Activated CD4-positive, CD25-positive, alpha-beta regulatory T cell (primary cell): ENCODE results near the gene GRIK2.
"Not testable (repeated sequence)": the region's sequence is repeated elsewhere in the genome, so short reads cannot be mapped to it uniquely, and the experiment has no call there.

ENCODE experiments used
- DNase-seq, 4 experiments: peaks; one replicate each; lab custom pipeline; 2025; lab: John Stamatoyannopoulos, UW

Gene GRIK2

DNA sequence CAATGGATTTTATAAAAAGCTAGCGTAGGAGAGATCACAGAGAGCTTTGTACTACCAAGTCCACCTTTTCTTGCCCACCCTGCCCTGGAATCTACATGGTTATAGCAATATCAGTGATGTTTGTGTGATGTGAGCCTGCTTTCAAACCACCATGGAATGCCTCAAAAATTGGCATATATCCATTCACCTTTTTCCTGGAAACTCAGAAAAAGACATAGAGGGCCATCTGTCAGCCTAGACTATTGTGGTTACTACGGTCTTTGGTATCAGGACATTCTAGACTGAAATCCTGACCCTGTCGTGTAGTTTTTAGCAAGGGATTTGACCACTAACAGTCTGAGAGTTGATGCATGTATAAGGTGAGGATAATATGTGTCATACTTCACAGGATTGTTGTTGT is 239.6 kb downstream of the GRIK2 start:
- no peak for DNase-seq

DNA sequence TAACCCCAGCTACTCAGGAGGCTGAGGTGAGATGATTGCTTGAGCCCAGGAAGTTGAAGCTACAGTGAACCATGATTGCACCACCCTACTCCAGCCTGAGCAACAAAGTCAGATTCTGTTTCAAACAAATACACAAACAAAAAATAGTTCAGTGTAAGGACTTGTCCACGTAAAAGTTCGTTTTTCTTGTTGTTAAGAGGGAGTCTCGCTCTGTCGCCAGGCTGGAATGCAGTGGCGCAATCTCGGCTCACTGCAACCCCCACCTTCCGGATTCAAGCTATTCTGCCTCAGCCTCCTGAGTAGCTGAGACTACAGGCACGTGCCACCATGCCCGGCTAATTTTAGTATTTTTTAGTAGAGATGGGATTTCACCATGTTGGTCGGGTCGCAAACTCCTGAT is 245.4 kb downstream of the GRIK2 start:
- DNase-seq: not testable (repeated sequence)

DNA sequence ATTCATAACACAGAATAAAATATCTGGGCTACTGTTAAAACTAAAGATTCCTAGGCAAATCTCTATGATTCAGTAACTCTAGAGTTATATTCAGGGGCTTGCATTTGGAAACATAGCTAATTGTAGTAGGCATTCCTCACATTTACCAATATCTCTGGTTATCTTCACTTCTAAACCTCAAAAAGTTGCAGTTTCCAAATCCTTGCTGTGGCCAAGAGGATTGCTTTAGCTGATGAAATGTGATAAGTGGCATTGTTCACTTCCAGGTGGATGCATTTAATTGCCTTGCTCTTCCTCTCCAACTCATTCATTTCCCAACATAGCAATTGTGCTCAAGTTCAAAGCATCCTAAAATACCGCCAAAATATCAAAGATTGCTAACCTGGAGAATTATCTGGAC is 246.6 kb downstream of the GRIK2 start:
- DNase-seq: no peak

DNA sequence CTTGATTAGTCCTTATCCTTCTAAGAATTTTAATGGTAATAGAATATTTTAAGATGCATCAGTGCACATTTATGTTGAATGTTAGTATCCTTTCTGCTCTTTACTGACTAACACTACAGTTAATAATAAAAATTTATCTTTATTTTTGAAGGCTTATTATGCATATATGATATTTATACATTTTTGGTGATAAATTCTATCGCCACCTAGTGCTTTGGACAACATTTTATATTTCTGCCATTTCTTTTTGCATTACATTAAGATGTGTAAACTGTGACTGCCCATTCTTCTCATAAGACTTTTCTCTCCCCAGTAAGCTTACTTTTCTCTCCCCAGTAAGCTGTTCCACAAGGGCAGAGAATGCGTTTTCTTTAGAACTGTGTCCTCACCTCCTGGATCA is 252.3 kb downstream of the GRIK2 start:
- DNase-seq: no peak

DNA sequence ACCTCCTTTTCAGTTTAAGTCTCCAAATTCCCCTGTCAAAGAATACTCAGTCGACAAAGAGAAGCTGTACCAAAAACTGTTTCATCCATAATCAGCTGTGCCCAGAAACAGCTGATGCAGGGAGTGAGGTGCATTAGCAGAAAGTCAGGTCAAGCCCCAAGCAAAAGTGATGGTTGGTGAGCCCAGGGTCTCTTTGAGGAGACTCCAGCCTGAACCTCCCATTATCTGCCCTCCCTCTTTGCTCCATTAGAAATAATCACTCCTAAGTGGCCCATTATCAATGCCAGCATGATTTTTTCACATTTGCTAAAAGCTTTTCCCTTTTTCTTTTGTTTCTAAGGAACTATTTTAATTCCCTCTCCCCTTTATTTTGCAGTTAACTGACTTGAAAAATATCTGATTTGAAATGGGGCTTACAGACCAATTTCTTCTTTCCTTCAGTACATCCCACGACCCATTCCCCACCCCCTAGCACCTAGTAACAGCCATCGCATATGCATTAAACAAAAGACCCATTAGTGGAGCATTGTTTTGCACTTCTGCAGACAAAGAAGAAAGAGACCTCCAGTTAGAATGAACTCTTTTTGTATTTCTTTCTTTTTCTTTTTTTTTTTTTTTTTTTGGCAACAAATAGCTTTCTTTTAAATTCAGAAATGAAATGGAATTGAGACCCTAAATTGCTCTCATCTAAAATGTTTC is 257.0 kb downstream of the GRIK2 start:
- no peak for DNase-seq

GRCh38 chr6:101652079-101652478 is 258.6 kb downstream of the GRIK2 start:
- no peak for DNase-seq

DNA sequence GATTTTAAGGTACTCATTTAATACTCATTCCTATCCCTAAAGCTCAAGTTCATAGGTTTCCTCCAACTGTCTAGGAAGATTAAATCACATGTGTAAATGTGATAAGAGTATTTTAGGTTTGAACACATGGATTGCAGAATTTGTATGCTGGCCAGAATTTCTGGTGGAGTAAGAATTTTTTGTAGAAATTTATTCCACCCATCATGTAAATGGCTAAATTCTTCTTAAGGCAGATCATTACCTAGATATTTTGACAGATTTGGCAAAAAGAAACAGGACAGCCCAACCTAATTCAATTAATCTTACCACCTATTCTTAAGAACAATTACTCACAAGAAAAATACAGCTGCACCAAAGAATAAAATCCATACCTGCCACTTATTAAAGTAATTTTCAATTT is 261.6 kb downstream of the GRIK2 start:
- no peak for DNase-seq

DNA sequence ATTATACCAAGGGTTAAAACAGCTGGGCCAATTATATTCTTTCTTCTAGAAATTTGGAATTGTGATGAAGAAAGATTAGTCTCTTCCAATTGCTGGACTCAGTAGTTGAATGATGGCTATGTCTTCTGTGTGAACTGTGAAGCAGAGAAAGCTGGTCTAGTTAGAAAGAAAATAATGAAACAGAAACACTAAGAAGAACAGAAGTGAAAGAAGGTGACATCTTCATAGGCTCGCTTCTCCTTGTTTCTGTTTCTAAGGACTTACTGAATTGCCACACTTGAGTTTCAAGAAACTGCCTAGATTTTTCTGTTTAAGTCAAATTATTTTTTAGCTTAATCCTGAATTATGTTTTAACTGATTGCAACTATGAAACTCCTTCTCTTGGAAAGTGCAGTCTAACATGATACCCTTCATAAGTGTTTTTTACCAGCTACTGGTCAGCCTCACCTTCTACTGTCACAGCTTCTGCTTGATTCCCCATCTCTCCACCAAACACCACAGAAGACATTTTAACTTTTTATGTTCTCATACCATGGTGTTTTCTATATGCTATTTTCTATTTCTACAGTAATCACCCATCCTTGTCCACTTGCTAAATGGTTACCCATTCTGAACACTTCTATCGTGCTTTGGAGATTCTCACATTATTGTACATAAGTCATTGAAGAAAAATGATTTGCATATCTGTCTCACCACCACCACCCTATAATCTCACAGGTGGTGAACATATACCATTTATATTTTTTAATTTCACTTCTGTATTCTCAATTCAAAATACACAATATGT is 268.8 kb downstream of the GRIK2 start:
- DNase-seq: no peak

DNA sequence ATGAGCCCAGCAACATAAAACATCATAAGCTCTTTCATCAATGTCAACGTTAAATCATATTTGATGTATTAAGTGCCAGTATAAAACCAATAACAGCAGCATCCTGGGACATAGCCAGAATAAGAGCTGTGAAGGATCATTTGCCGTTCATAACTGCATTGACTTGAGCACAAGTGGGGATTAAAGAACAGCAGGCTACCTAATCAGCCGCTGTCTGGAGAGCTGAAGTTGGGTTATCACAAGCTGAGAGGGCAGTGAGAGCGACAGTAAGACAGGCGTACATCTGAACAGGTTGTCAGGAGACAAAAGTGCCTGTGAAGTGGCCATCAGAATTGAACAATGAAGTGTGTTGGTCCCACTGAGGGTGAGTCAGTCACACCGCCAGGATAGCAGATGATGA is 269.6 kb downstream of the GRIK2 start:
- DNase-seq: no peak

DNA sequence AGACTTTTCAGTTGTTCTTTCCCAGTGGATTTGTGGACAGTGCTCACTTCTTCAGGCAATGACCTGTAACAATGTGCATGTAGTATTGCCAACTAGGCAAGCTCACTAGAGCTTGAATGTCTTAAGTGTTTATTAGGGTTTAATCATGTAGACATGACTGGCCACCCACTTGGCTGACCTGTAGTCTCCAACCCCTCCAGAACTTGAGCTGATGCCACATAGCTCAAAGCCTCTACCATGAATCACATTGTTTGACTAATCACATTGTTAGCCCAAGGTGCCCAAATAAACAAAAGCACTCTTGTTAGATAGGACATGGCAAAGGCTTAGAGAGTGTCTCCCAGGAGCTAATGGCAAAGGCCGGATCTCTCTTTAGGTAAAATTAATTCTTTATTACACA is 272.7 kb downstream of the GRIK2 start:
- DNase-seq: no peak

DNA sequence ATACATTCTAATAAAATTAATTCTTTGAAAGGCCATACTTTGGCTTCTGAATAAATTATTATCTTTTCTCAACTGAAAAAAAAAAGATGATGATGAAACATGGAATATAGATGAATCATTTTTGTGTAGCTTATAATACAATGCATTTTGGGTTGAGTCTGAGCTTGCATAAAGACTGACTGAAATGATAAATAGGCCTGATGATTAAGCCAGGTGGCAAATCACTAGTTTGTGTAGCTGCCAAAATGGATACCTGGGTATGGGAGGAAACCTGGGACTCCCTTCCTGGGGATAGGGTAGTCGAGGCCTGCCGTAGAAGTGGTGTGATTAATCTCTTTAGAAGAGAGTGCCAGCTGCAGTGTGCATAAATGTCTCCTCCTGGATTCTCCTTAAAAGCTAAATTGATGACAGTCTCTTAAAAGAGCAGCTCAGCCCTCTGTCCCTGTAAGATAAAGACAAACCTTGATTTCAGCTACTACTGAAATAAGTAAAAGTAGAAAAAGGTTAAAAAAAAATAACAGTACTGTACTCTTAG is 275.1 kb downstream of the GRIK2 start:
- no peak for DNase-seq

DNA sequence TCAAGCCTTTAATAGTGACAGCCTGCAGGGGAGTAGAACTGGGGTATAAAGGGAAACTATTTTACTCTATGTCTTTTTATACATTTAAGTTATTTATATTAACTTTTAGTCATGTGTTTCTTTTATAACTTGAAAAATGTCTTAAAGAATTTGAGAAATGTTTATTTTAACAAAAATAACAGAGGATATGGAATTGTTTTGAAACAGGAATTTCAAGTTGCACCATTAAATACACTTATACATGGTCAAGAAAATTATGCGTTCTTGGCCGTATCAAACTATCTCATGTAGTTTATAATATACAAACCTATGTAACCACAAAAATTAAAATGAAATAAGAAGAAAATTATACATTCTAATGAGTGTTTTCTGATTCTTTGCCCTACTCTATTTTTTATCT is 282.7 kb downstream of the GRIK2 start:
- DNase-seq: no peak

- DNase-seq: no peak
These were observed 289.4 kb downstream of the GRIK2 start for GRCh38 chr6:101682937-101683336.

DNA sequence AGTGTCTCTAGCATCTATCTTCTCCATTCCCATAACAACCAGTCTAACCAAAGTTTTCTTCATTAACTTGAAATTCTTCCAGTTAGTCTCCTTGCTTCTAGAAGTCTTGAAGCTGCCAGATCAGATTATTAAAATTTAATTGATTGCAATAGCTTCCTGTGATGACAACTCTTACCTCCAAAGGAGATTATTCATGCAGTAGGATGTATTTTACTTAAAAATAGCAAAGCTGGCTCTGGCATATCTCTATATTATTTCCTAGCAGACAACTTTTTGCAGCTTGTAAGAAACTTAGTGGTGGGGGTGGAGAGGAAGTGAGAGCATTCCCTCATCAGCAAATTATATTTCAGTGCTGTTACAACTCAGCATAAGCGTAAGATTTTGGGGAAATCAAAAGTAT is 290.4 kb downstream of the GRIK2 start:
- DNase-seq: no peak

DNA sequence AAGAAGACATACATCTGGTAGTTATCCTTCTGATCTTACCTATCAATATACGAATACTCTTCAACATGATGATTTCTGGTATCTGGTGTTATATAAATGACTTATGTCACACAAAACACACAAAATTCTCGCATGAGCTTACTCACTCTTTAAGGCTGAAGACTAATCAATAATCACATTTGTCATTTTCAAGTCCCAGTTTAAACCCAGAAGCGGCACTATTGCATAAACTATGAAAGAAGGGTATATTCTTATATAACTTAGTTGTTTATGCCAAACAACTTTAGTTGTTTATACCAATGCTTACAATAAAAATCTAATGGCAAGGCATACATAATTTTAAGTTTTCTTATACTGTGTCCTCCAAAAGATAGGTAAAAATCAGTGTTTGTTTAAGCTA is 293.1 kb downstream of the GRIK2 start:
- DNase-seq: no peak

DNA sequence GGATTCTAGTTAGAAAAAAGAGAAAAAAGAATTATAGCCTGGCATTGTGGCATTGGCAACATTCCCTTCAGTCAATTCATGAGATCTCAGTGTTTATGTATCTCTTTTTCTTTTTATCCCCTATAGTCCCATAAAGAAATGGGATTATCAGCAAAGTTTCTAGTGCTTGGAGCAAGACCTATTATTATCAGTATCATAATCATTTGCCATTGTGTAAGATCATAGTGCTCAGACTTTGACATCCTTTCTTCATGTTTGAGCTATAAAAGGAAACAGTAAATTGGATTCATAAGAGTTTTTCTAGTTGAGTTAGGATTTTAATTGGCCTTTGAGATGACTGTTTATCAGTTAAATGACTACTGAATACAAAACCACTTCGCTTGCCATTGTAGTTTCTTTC is 295.6 kb downstream of the GRIK2 start:
- no peak for DNase-seq

GRCh38 chr6:101689695-101690094 is 296.2 kb downstream of the GRIK2 start:
- DNase-seq: no peak

GRCh38 chr6:101700655-101701054 is 307.1 kb downstream of the GRIK2 start:
- DNase-seq: no peak

DNA sequence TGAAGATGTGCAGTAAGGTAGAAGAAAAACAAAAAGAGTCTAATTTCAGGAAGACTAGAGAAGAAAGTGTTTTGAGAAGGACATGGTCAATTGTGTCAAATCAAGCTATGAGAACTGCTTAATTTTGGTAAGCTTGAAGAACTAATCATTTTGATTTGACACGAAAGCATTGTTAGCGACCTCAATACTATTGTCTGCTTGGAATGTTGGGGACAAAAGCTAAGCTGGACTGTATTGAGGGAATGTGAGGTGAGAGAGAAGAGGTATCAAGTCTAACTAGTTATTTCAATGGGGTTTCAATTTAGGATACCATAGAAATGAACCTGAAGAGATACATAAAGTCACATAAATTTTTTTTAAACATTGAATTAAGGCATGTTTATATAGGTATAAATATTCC is 309.8 kb downstream of the GRIK2 start:
- no peak for DNase-seq

DNA sequence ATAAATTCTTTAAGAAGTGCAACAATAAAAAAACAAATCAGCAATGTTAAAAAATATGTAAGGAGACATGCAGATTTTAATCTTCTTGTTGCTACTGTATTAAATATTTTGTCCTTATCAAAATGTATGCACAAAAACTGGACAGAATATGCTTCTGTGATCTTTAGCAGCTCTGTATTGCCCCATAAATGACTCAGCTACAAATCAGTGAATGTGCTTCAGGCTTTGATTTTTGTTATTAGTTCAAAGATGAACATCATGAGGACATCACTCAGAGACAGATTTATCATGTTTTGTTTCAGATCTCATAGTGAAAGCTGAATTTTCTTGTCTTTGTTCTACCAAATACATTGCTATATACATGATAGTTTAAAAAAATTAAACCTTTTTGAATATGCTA is 312.4 kb downstream of the GRIK2 start:
- no peak for DNase-seq

DNA sequence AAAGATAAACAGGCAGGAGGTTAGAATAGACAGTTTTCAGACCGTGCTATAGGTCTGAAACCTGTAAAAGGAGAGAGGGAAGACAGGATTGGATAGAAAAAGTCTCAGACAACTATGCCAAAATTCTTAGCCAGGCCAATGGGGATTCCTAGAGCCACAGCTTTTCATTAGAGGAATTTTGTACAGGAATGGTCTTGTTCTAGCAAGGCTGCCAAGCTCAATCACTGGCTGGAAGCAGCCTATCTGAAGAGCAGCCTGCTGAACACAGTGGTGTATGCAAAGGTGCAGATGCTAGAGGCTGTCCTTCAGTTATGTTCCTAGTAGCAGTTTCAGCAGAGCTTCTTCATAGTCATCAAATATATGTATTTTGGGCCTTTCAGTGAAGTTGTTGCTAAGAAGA is 313.1 kb downstream of the GRIK2 start:
- no peak for DNase-seq

DNA sequence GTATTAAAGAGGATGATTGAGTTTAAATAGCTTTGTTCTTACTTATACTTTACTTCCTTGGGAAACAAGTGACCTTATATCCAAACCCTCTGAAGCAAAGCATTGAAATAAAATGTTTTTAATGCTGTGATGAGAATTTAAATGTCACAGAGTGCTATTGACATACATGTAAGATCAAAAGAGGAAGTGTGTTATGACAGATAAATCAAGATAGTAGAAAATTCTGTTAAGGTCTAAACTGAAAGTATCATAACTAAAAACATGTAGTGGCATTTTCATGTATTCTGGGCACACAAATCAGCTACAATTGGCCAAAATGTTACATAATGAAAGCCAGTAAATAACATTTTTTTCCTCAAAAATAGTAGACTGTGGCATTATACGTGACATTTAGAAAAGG is 318.0 kb downstream of the GRIK2 start:
- no peak for DNase-seq

DNA sequence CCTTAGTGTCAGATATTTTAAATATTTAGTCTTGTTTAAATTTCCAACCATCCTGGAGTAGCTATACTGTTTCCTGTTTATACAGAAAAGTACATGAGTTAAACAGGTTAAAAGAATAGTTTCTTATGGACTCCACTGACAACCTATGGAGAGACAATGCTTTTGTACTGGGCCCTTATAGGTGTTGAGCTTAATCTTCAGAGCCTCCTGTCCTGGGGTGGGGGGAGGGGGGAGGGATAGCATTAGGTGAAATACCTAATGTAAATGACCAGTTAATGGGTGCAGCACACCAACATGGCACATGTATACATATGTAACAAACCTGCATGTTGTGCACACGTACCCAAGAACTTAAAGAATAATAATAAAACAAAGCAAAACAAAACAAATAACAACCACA is 322.9 kb downstream of the GRIK2 start:
- DNase-seq: no peak

- DNase-seq: no peak
These were observed 323.3 kb downstream of the GRIK2 start for GRCh38 chr6:101716810-101717209.
